Right lung (tissue), 5 donors: ENCODE results near the gene ACACB. TPM values are rescaled to one million over a fixed set of nuclear protein-coding genes. Genes with fewer than 3 reads are reported as not detected.

Experiments used
- DNase-seq, 2 donors: peaks; one replicate each; pipeline ENCODE4 v3.0.0-alpha.2; 2013
- polyA plus RNA-seq, 5 donors: library from polyadenylated mRNA; unstranded; fragments of 120-200 nt; gene quantifications; one replicate each; pipeline versions ENCODE4 v1.2.1 to v1.2.3, GENCODE V29; 2013; ENCODE audit warnings: inconsistent platforms in 1 of 5, low replicate concordance in 1 of 5; ENCODE audit not compliant: insufficient read length in 5 of 5, insufficient read depth in 1 of 5

The ACACB gene
- polyA plus RNA-seq, 5 donors, result 9.9 to 15.2 (median 13.7) TPM

GRCh38 chr12:109277899-109278762 lies 161.7 kb downstream of the ACACB start:
- DNase-seq, result peak; percentile 27 to 28

- DNase-seq, result no peak
These were observed 162.5 kb downstream of the ACACB start for GRCh38 chr12:109278912-109279311.

- no peak for DNase-seq
These were observed 163.1 kb downstream of the ACACB start for GRCh38 chr12:109279525-109279924.

GRCh38 chr12:109281452-109281851 lies 165.1 kb downstream of the ACACB start:
- no peak for DNase-seq

- no peak for DNase-seq
These were observed 168.0 kb downstream of the ACACB start for GRCh38 chr12:109284392-109284791.

- no peak for DNase-seq
These were observed 169.9 kb downstream of the ACACB start for GRCh38 chr12:109286252-109286651.

- no peak for DNase-seq
These were observed 170.3 kb downstream of the ACACB start for GRCh38 chr12:109286652-109287051.

- DNase-seq, result no peak
These were observed 170.8 kb downstream of the ACACB start for GRCh38 chr12:109287181-109287580.

GRCh38 chr12:109287811-109288469 lies 171.6 kb downstream of the ACACB start:
- DNase-seq, result no peak

GRCh38 chr12:109288571-109288970 lies 172.2 kb downstream of the ACACB start:
- DNase-seq, result no peak

- DNase-seq, result no peak
These were observed 172.6 kb downstream of the ACACB start for GRCh38 chr12:109289004-109289403.

- no peak for DNase-seq
These were observed 173.2 kb downstream of the ACACB start for GRCh38 chr12:109289551-109289950.

- DNase-seq, result no peak
These were observed 173.7 kb downstream of the ACACB start for GRCh38 chr12:109290061-109290460.

- DNase-seq, result no peak
These were observed 174.7 kb downstream of the ACACB start for GRCh38 chr12:109291117-109291516.

- peak; percentile 52 to 67 for DNase-seq
These were observed 175.3 kb downstream of the ACACB start for GRCh38 chr12:109291521-109292341.

- no peak for DNase-seq
These were observed 175.9 kb downstream of the ACACB start for GRCh38 chr12:109292342-109292711.

GRCh38 chr12:109293106-109293505 lies 176.7 kb downstream of the ACACB start:
- DNase-seq, result no peak

- DNase-seq, result no peak
These were observed 178.0 kb downstream of the ACACB start for GRCh38 chr12:109294286-109294796.

GRCh38 chr12:109295764-109296425 lies 179.5 kb downstream of the ACACB start:
- DNase-seq, result no peak

- DNase-seq, result no peak
These were observed 180.0 kb downstream of the ACACB start for GRCh38 chr12:109296431-109296830.

- DNase-seq, result no peak
These were observed 183.5 kb downstream of the ACACB start for GRCh38 chr12:109299849-109300248.
